H9 (cell line): Measurements from ENCODE around the gene TMEM208. TPM values are rescaled to one million over a fixed set of nuclear protein-coding genes. Genes with fewer than 3 reads are reported as not detected.

Experiments used
- DNase-seq: peaks from one replicate; pipeline ENCODE4 v3.0.0-alpha.2; 2017
- H2AFZ ChIP-seq: one replicate; pipeline ENCODE4 v1.6.1; 2013; ENCODE audit warnings: mild to moderate bottlenecking, low read length, control low read depth, moderate library complexity
- H2AK5ac ChIP-seq: 2 replicates; pipeline ENCODE4 v1.6.1; 2013; ENCODE audit warnings: low read length, control low read depth, mixed read lengths; ENCODE audit not compliant: insufficient read length
- H2BK120ac ChIP-seq: one replicate; pipeline ENCODE4 v1.6.1; 2013; ENCODE audit warnings: low read depth, mild to moderate bottlenecking, low read length, control low read depth, inconsistent platforms; ENCODE audit not compliant: poor library complexity, severe bottlenecking
- H2BK12ac ChIP-seq: 2 replicates; pipeline ENCODE4 v1.6.1; 2013; ENCODE audit warnings: low read length, control low read depth, mixed read lengths, low read depth; ENCODE audit not compliant: insufficient read length
- H2BK15ac ChIP-seq: 2 replicates; pipeline ENCODE4 v1.6.1; 2013; ENCODE audit warnings: low read depth, low read length, control low read depth
- H2BK20ac ChIP-seq: one replicate; pipeline ENCODE4 v1.6.1; 2013; ENCODE audit warnings: low read depth, mild to moderate bottlenecking, low read length, control low read depth, inconsistent platforms; ENCODE audit not compliant: poor library complexity, severe bottlenecking
- H2BK5ac ChIP-seq: 2 replicates; pipeline ENCODE4 v1.6.1; 2013; ENCODE audit warnings: low read length, control low read depth, mixed read lengths; ENCODE audit not compliant: insufficient read length
- H3K14ac ChIP-seq: 2 replicates; pipeline ENCODE4 v1.6.1; 2013; ENCODE audit warnings: low read length, control low read depth; ENCODE audit not compliant: insufficient read depth
- H3K18ac ChIP-seq: 2 replicates; pipeline ENCODE4 v1.6.1; 2013; ENCODE audit warnings: low read depth, mild to moderate bottlenecking, mixed read lengths, low read length, control low read depth; ENCODE audit not compliant: insufficient read length
- H3K23ac ChIP-seq: 2 replicates; pipeline ENCODE4 v1.6.1; 2013; ENCODE audit warnings: low read length, control low read depth, mixed read lengths, low read depth; ENCODE audit not compliant: insufficient read length
- H3K23me2 ChIP-seq: 2 replicates; pipeline ENCODE4 v1.6.1; 2013; ENCODE audit warnings: low read depth, mild to moderate bottlenecking, mixed read lengths, low read length, control low read depth; ENCODE audit not compliant: insufficient read length, poor library complexity, severe bottlenecking
- H3K27ac ChIP-seq: 2 replicates; pipeline ENCODE4 v1.5.1; 2013; ENCODE audit warnings: low read length, control low read depth, mixed read lengths, low read depth; ENCODE audit not compliant: insufficient read length
- H3K27me3 ChIP-seq: 2 replicates; pipeline ENCODE4 v1.6.1; 2013; ENCODE audit warnings: low read length, control low read depth, inconsistent platforms; ENCODE audit not compliant: insufficient read depth
- H3K4ac ChIP-seq: 2 replicates; pipeline ENCODE4 v1.6.1; 2013; ENCODE audit warnings: low read depth, mild to moderate bottlenecking, control low read depth, inconsistent platforms, low read length, moderate library complexity
- H3K4me1 ChIP-seq: 2 replicates; pipeline ENCODE4 v1.6.1; 2013; ENCODE audit warnings: low read length, control low read depth, inconsistent platforms; ENCODE audit not compliant: insufficient read depth
- H3K4me2 ChIP-seq: 2 replicates; pipeline ENCODE4 v1.6.1; 2013; ENCODE audit warnings: low read length, control low read depth, mixed read lengths; ENCODE audit not compliant: insufficient read length, insufficient read depth
- H3K56ac ChIP-seq: 2 replicates; pipeline ENCODE4 v1.6.1; 2013; ENCODE audit warnings: low read depth, mild to moderate bottlenecking, mixed read lengths, low read length, control low read depth; ENCODE audit not compliant: insufficient read length
- H3K79me1 ChIP-seq: 2 replicates; pipeline ENCODE4 v1.6.1; 2013; ENCODE audit warnings: low read depth, mild to moderate bottlenecking, moderate library complexity, low read length, control low read depth, inconsistent platforms; ENCODE audit not compliant: insufficient read depth, poor library complexity, severe bottlenecking
- H3K79me2 ChIP-seq: 2 replicates; pipeline ENCODE4 v1.6.1; 2013; ENCODE audit warnings: low read length, control low read depth, inconsistent platforms; ENCODE audit not compliant: insufficient read depth
- H3K9ac ChIP-seq: 2 replicates; pipeline ENCODE4 v1.6.1; 2013; ENCODE audit warnings: low read length, control low read depth, mixed read lengths; ENCODE audit not compliant: insufficient read length; ENCODE audit errors: extremely low read depth
- H3K9me3 ChIP-seq: one replicate; pipeline ENCODE4 v1.6.1; 2013; ENCODE audit warnings: low read depth, low read length, inconsistent platforms; ENCODE audit not compliant: control insufficient read depth
- H3T11ph ChIP-seq: one replicate; pipeline ENCODE4 v1.6.1; 2013; ENCODE audit warnings: mild to moderate bottlenecking, low read length, control low read depth, inconsistent platforms
- H4K20me1 ChIP-seq: one replicate; pipeline ENCODE4 v1.6.1; 2013; ENCODE audit not compliant: control insufficient read depth, insufficient read length, insufficient read depth
- H4K5ac ChIP-seq: 2 replicates; pipeline ENCODE4 v1.6.1; 2013; ENCODE audit warnings: low read depth, mild to moderate bottlenecking, mixed read lengths, low read length, control low read depth; ENCODE audit not compliant: insufficient read length
- H4K8ac ChIP-seq: replicated peaks from 2 replicates; pipeline ENCODE4 v1.6.1; 2013; ENCODE audit warnings: low read length, control low read depth, mixed read lengths, low read depth; ENCODE audit not compliant: insufficient read length
- H4K91ac ChIP-seq: 2 replicates; pipeline ENCODE4 v1.6.1; 2013; ENCODE audit warnings: low read depth, mild to moderate bottlenecking, moderate library complexity, mixed read lengths, low read length, control low read depth; ENCODE audit not compliant: insufficient read length
- H3K27ac Mint-ChIP-seq, 3 experiments: 2 replicates in 2 of 3; 3 replicates in 1 of 3; pipeline ENCODE4 v1.8.0; 2020 to 2021; ENCODE audit warnings: mixed read lengths in 3 of 3, mild to moderate bottlenecking in 1 of 3, moderate library complexity in 1 of 3
- H3K27me3 Mint-ChIP-seq: 2 replicates; pipeline ENCODE4 v1.8.0; 2021; ENCODE audit warnings: low read depth, mild to moderate bottlenecking, moderate library complexity, mixed read lengths
- H3K36me3 Mint-ChIP-seq, 3 experiments: 2 replicates in 2 of 3; 3 replicates in 1 of 3; pipeline ENCODE4 v1.8.0; 2020 to 2021; ENCODE audit warnings: low read depth in 3 of 3, mixed read lengths in 3 of 3; ENCODE audit not compliant: insufficient read depth in 1 of 3
- H3K4me1 Mint-ChIP-seq, 2 experiments: 2 replicates each; pipeline ENCODE4 v1.8.0; 2020; ENCODE audit warnings: mixed read lengths in 2 of 2
- H3K4me3 Mint-ChIP-seq, 2 experiments: 2 replicates in 1 of 2; 3 replicates in 1 of 2; pipeline ENCODE4 v1.8.0; 2020 to 2021; ENCODE audit warnings: mild to moderate bottlenecking in 2 of 2, mixed read lengths in 2 of 2, moderate library complexity in 1 of 2
- H3K9me3 Mint-ChIP-seq, 2 experiments: 2 replicates in 1 of 2; 3 replicates in 1 of 2; pipeline ENCODE4 v1.8.0; 2020; ENCODE audit warnings: mild to moderate bottlenecking in 2 of 2, mixed read lengths in 2 of 2, moderate library complexity in 1 of 2
- WGBS: extraction: QIAGEN DNeasy Blood & Tissue Kit; methylation state at CpG from one replicate; pipeline ENCODE4 v1.1.7; 2013; ENCODE audit warnings: missing lambda C conversion rate, low lambda C conversion rate, mixed read lengths; ENCODE audit not compliant: insufficient read length; ENCODE audit errors: extremely low coverage; 5-methylcytosine and 5-hydroxymethylcytosine counted together
- total RNA-seq: library from RNA; stranded (reverse); gene quantifications from 2 replicates; pipeline ENCODE4 v1.2.1, GENCODE V29; 2021
- TF ChIP-seq, protein P1 (sequence below): fragments of 200-600 bp; sonication (generic); conservative IDR thresholded peaks from 3 replicates; pipeline ENCODE4 v1.8.0; 2021; ENCODE audit warnings: antibody characterized with exemption, mild to moderate bottlenecking

TMEM208 gene
- total RNA-seq, 1 experiment from 2014 or later: 42.6 TPM

DNA sequence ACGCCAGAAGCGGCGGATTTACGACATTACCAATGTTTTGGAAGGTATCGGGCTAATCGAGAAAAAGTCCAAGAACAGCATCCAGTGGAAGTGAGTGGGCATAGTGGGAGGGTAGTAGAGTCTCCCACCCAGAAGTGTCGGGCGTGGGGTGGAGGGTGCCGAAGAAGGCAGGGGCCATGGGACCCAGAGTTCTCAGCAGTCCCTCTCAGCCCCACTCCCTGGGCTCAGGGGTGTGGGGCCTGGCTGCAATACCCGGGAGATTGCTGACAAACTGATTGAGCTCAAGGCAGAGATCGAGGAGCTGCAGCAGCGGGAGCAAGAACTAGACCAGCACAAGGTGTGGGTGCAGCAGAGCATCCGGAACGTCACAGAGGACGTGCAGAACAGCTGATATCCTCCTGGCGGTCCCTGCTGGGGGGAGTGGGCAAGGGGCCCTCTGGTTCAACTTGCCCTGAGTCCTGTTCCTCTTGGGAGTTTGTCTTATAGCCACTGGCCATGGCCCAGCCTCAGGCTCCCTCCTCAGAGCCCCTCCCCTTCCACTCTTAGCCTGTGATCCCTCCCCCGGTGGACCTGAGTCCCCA, 34.1 kb upstream of the TMEM208 start:
- no peaks in the 10 kb centered on the region for H3K4me1 ChIP-seq
- no peak overlapping the region for H3K4ac ChIP-seq
- no peak overlapping the region for H4K91ac ChIP-seq
- no peak overlapping the region for H4K8ac ChIP-seq
- no peak overlapping the region for H3K23ac ChIP-seq
- peak overlapping the region; percentile 89 for H3K4me2 ChIP-seq
- WGBS: no CpG with 5 or more reads among the region's 17 CpGs
- DNase-seq: no peak
- Mint-ChIP-seq H3K4me3 (peak overlapping the region; percentile 86 to 93), H3K36me3 (peaks cover 36 to 52% (median 50%) of the 10 kb centered on the region in 3 experiments), H3K9me3 (no peaks in the 10 kb centered on the region; a peak in 1 of 5 replicates), H3K27me3 (0 out of 2 replicates have a peak, but pooled peaks cover 3% of the 10 kb centered on the region), H3K27ac (no peak overlapping the region; a peak in 3 of 7 replicates), H3K4me1 (peaks cover 18 to 29% of the 10 kb centered on the region in 2 experiments)
- no peak overlapping the region for H2AFZ ChIP-seq
- H3K23me2 ChIP-seq: peaks cover 8% of the 10 kb centered on the region
- peak overlapping the region; percentile 87 for H3K9ac ChIP-seq
- H3K9me3 ChIP-seq: no peaks in the 10 kb centered on the region
- no peak overlapping the region for H2BK5ac ChIP-seq
- no peak overlapping the region for H2BK15ac ChIP-seq
- no peak overlapping the region for H4K5ac ChIP-seq
- no peak overlapping the region for H3T11ph ChIP-seq
- no peak overlapping the region for H2BK20ac ChIP-seq
- no peak overlapping the region for H2AK5ac ChIP-seq
- H3K56ac ChIP-seq: no peak overlapping the region
- H3K27ac ChIP-seq: no peak overlapping the region
- TF ChIP-seq, protein P1, sequence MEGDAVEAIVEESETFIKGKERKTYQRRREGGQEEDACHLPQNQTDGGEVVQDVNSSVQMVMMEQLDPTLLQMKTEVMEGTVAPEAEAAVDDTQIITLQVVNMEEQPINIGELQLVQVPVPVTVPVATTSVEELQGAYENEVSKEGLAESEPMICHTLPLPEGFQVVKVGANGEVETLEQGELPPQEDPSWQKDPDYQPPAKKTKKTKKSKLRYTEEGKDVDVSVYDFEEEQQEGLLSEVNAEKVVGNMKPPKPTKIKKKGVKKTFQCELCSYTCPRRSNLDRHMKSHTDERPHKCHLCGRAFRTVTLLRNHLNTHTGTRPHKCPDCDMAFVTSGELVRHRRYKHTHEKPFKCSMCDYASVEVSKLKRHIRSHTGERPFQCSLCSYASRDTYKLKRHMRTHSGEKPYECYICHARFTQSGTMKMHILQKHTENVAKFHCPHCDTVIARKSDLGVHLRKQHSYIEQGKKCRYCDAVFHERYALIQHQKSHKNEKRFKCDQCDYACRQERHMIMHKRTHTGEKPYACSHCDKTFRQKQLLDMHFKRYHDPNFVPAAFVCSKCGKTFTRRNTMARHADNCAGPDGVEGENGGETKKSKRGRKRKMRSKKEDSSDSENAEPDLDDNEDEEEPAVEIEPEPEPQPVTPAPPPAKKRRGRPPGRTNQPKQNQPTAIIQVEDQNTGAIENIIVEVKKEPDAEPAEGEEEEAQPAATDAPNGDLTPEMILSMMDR: no peak
- peaks cover 13% of the 10 kb centered on the region; the same call in 1 of the 2 replicates for H3K79me2 ChIP-seq
- no peaks in the 10 kb centered on the region for H4K20me1 ChIP-seq
- H3K18ac ChIP-seq: no peak overlapping the region
- no peak overlapping the region; the same call in 1 of the 2 replicates for H3K14ac ChIP-seq
- H3K79me1 ChIP-seq: peaks cover 13% of the 10 kb centered on the region
- no peaks in the 10 kb centered on the region; the same call in 1 of the 2 replicates for H3K27me3 ChIP-seq
- H2BK12ac ChIP-seq: no peak overlapping the region
- no peak overlapping the region for H2BK120ac ChIP-seq
